Hepatocyte (in vitro differentiated cells): Measurements from ENCODE around the gene SNX11. TPM values are rescaled to one million over a fixed set of nuclear protein-coding genes. Genes with fewer than 3 reads are reported as not detected.

Experiments used
- DNase-seq: peaks from one replicate; pipeline ENCODE4 v3.0.0-alpha.2; 2016; ENCODE audit warnings: low spot score
- H2AFZ ChIP-seq: fragments of 200-600 bp; sonication (generic); 2 replicates; pipeline ENCODE4 v1.6.0; 2016; ENCODE audit warnings: antibody characterized with exemption, mild to moderate bottlenecking
- H3K27ac ChIP-seq: fragments of 200-600 bp; sonication (generic); 2 replicates; pipeline ENCODE4 v1.5.1; 2016; ENCODE audit warnings: mild to moderate bottlenecking
- H3K27me3 ChIP-seq: fragments of 200-600 bp; sonication (generic); 2 replicates; pipeline ENCODE4 v1.6.1; 2016
- H3K36me3 ChIP-seq: fragments of 200-600 bp; sonication (generic); replicated peaks from 2 replicates; pipeline ENCODE4 v1.5.1; 2016; ENCODE audit warnings: low read depth; ENCODE audit not compliant: insufficient read depth
- H3K4me1 ChIP-seq: fragments of 200-600 bp; sonication (generic); 2 replicates; pipeline ENCODE4 v1.5.1; 2016; ENCODE audit warnings: mild to moderate bottlenecking, moderate library complexity; ENCODE audit not compliant: insufficient read depth
- H3K4me2 ChIP-seq: fragments of 200-600 bp; sonication (generic); 2 replicates; pipeline ENCODE4 v1.6.0; 2016
- H3K4me3 ChIP-seq: fragments of 200-600 bp; sonication (generic); 2 replicates; pipeline ENCODE4 v1.5.1; 2016; ENCODE audit warnings: mild to moderate bottlenecking
- H3K79me2 ChIP-seq: fragments of 200-600 bp; sonication (generic); 2 replicates; pipeline ENCODE4 v1.6.0; 2017; ENCODE audit warnings: mild to moderate bottlenecking
- H3K9me2 ChIP-seq: fragments of 200-600 bp; sonication (generic); replicated peaks from 2 replicates; pipeline ENCODE4 v1.6.0; 2017; ENCODE audit warnings: mild to moderate bottlenecking; ENCODE audit not compliant: insufficient read depth
- H3K9me3 ChIP-seq: fragments of 200-600 bp; sonication (generic); 2 replicates; pipeline ENCODE4 v1.5.1; 2016; ENCODE audit warnings: low read depth, mild to moderate bottlenecking
- H4K20me1 ChIP-seq: fragments of 200-600 bp; sonication (generic); 2 replicates; pipeline ENCODE4 v1.6.0; 2016; ENCODE audit warnings: mild to moderate bottlenecking; ENCODE audit not compliant: insufficient read depth, poor library complexity, severe bottlenecking
- CTCF ChIP-seq: fragments of 200-600 bp; sonication (generic); IDR thresholded peaks from 2 replicates; pipeline ENCODE4 v1.5.1; 2016; ENCODE audit warnings: antibody characterized with exemption, mild to moderate bottlenecking; ENCODE audit not compliant: poor library complexity
- EZH2 ChIP-seq: fragments of 200-600 bp; sonication (generic); IDR thresholded peaks from 2 replicates; pipeline ENCODE4 v1.6.1; 2016; ENCODE audit warnings: antibody characterized with exemption, mild to moderate bottlenecking, borderline replicate concordance
- EZH2phosphoT487 ChIP-seq: fragments of 200-600 bp; sonication (generic); IDR thresholded peaks from one replicate; pipeline ENCODE4 v1.6.1; 2018; ENCODE audit warnings: antibody characterized with exemption, mild to moderate bottlenecking, low read depth, moderate library complexity; ENCODE audit not compliant: unreplicated experiment, severe bottlenecking
- WGBS: methylation state at CpG from one replicate; pipeline ENCODE4 v1.1.6; 2016; ENCODE audit warnings: low lambda C conversion rate; ENCODE audit errors: missing lambda C conversion rate; 5-methylcytosine and 5-hydroxymethylcytosine counted together
- polyA plus RNA-seq: library from polyadenylated mRNA; unstranded; fragments of >200 nt; fragmentation: Nextera tagmentation; extraction: Ambion mirVana; gene quantifications from 2 replicates; pipeline ENCODE4 v1.2.1, GENCODE V29; 2016
- total RNA-seq: library from RNA; depleted of rRNA; stranded (reverse); fragments of >200 nt; gene quantifications from 2 replicates; pipeline ENCODE4 v1.2.3, GENCODE V29; 2014

Gene SNX11
- total and polyA plus RNA-seq, 2 experiments from 2014 or later, result 11.3 to 13.2 TPM

- DNase-seq, result peak; percentile 75
- TF ChIP-seq EZH2, result no peak
- no peak for TF ChIP-seq EZH2phosphoT487
- no peak for TF ChIP-seq CTCF
- peaks cover 7% of the 10 kb centered on the region for H3K4me1 ChIP-seq
- peak overlapping the region; percentile 85 for H2AFZ ChIP-seq
- H3K27ac ChIP-seq, result peak overlapping the region; percentile 95
- H3K4me2 ChIP-seq, result peak overlapping the region; percentile 88
- H4K20me1 ChIP-seq, result peaks cover 34% of the 10 kb centered on the region
- peaks cover 52% of the 10 kb centered on the region for H3K79me2 ChIP-seq
- no peaks in the 10 kb centered on the region for H3K27me3 ChIP-seq
- H3K36me3 ChIP-seq, result no peaks in the 10 kb centered on the region
- H3K9me3 ChIP-seq, result no peaks in the 10 kb centered on the region
- 2% methylated on average over 22 of the region's 23 CpGs for WGBS
- peak overlapping the region; percentile 90 for H3K4me3 ChIP-seq
- H3K9me2 ChIP-seq, result no peaks in the 10 kb centered on the region
Observed at GRCh38 chr17:48100591-48101011, 7.0 kb upstream of the SNX11 start.

- DNase-seq, result peak; percentile 97
- H3K27ac ChIP-seq, result peak within 1 kb of the TSS; percentile 95
Observed at GRCh38 chr17:48101012-48101720, 6.4 kb upstream of the SNX11 start, which contains the start of gene CBX1. CBX1 (minus strand) TSS chr17:48101478; CDS start chr17:48077004, 24,474 bp downstream.

GRCh38 chr17:48102043-48102750 lies 5.4 kb upstream of the SNX11 start:
- H3K4me1 ChIP-seq, result peaks cover 7% of the 10 kb centered on the region
- no peak for DNase-seq
- no peaks in the 10 kb centered on the region for H3K27me3 ChIP-seq
- peak overlapping the region; percentile 88 for H3K4me2 ChIP-seq
- peaks cover 25% of the 10 kb centered on the region for H4K20me1 ChIP-seq
- H3K79me2 ChIP-seq, result peaks cover 36% of the 10 kb centered on the region
- WGBS, result 91% methylated on average over 19 of the region's 19 CpGs
- H3K36me3 ChIP-seq, result no peaks in the 10 kb centered on the region
- H2AFZ ChIP-seq, result no peak overlapping the region
- H3K9me2 ChIP-seq, result no peaks in the 10 kb centered on the region
- no peak overlapping the region for H3K27ac ChIP-seq
- no peak for TF ChIP-seq EZH2
- no peak for TF ChIP-seq EZH2phosphoT487
- no peak for TF ChIP-seq CTCF
- no peaks in the 10 kb centered on the region for H3K9me3 ChIP-seq
- H3K4me3 ChIP-seq, result peak overlapping the region; percentile 58

More at GRCh38 chr17:48101012-48101720, 6.4 kb upstream of the SNX11 start, which contains the start of gene CBX1:
- Histone ChIP-seq H3K9me3 (no peaks in the 10 kb centered on the region), H3K4me3 (peak within 1 kb of the TSS; percentile 90), H3K4me1 (peaks cover 7% of the 10 kb centered on the region), H2AFZ (peak within 1 kb of the TSS; percentile 95), H3K36me3 (no peaks in the 10 kb centered on the region), H4K20me1 (peaks cover 30% of the 10 kb centered on the region), H3K9me2 (no peaks in the 10 kb centered on the region), H3K27me3 (no peaks in the 10 kb centered on the region), H3K79me2 (peaks cover 46% of the 10 kb centered on the region), H3K4me2 (peak within 1 kb of the TSS; percentile 88)
- under 1% methylated on average over 62 of the region's 79 CpGs for WGBS
- TF ChIP-seq CTCF, result no peak
- no peak for TF ChIP-seq EZH2phosphoT487
- no peak for TF ChIP-seq EZH2
